HepG2 (cell line): Measurements from ENCODE around the gene ANKS3. TPM values are rescaled to one million over a fixed set of nuclear protein-coding genes. Genes with fewer than 3 reads are reported as not detected.

Experiments
- DPF2 ChIP-seq: sonication (generic); formaldehyde crosslinking; IDR thresholded peaks from 2 replicates; pipeline ENCODE4 v1.4.0; 2020; ENCODE audit warnings: mild to moderate bottlenecking, low read depth, missing genetic modification reagents, borderline replicate concordance
- KAT7 ChIP-seq: IDR thresholded peaks from 2 replicates; pipeline ENCODE4 v1.6.1; 2018; ENCODE audit warnings: borderline replicate concordance, missing compliant biosample characterization
- KLF11 ChIP-seq: IDR thresholded peaks from 2 replicates; pipeline ENCODE4 v1.6.1; 2016; ENCODE audit warnings: missing compliant biosample characterization
- MEF2D ChIP-seq: sonication (generic); formaldehyde crosslinking; IDR thresholded peaks from 2 replicates; pipeline ENCODE4 v1.5.1; 2020; ENCODE audit warnings: mild to moderate bottlenecking, missing genetic modification reagents
- MIER3 ChIP-seq: IDR thresholded peaks from 2 replicates; pipeline ENCODE4 v1.6.1; 2016; ENCODE audit warnings: missing compliant biosample characterization, borderline replicate concordance
- PCBP1 ChIP-seq: fragments of 200-400 bp; formaldehyde crosslinking; IDR thresholded peaks from 2 replicates; pipeline ENCODE4 v1.6.1; 2017; ENCODE audit warnings: mild to moderate bottlenecking, low read depth, low read length, borderline replicate concordance
- SIN3B ChIP-seq: fragments of 150-350 bp; IDR thresholded peaks from 2 replicates; pipeline ENCODE4 v1.6.1; 2014; ENCODE audit warnings: low read length
- SNAPC2 ChIP-seq: sonication (generic); formaldehyde crosslinking; IDR thresholded peaks from 2 replicates; pipeline ENCODE4 v1.8.1; 2022; ENCODE audit warnings: mild to moderate bottlenecking, missing genetic modification reagents
- THYN1 ChIP-seq: sonication (generic); formaldehyde crosslinking; IDR thresholded peaks from 2 replicates; pipeline ENCODE4 v1.8.1; 2023; ENCODE audit warnings: low read depth, mild to moderate bottlenecking, moderate library complexity, missing genetic modification reagents, borderline replicate concordance
- ZBTB14 ChIP-seq: sonication (generic); formaldehyde crosslinking; IDR thresholded peaks from 2 replicates; pipeline ENCODE4 v1.4.0; 2020; ENCODE audit warnings: missing genetic modification reagents
- ZBTB38 ChIP-seq: sonication (generic); formaldehyde crosslinking; IDR thresholded peaks from 2 replicates; pipeline ENCODE4 v1.5.1; 2020; ENCODE audit warnings: mild to moderate bottlenecking, missing genetic modification reagents
- ZBTB7B ChIP-seq: sonication (generic); formaldehyde crosslinking; IDR thresholded peaks from 2 replicates; pipeline ENCODE4 v1.4.0; 2020; ENCODE audit warnings: missing genetic modification reagents
- ZNF124 ChIP-seq: sonication (generic); formaldehyde crosslinking; IDR thresholded peaks from 2 replicates; pipeline ENCODE4 v1.4.0; 2020; ENCODE audit warnings: missing genetic modification reagents
- ZNF547 ChIP-seq: sonication (generic); formaldehyde crosslinking; IDR thresholded peaks from 2 replicates; pipeline ENCODE4 v1.5.1; 2020; ENCODE audit warnings: mild to moderate bottlenecking, missing genetic modification reagents
- ZNF629 ChIP-seq: sonication (generic); formaldehyde crosslinking; conservative IDR thresholded peaks from 2 replicates; pipeline ENCODE4 v1.5.0; 2020; ENCODE audit warnings: missing genetic modification reagents
- ZNF780A ChIP-seq: sonication (generic); formaldehyde crosslinking; IDR thresholded peaks from 2 replicates; pipeline ENCODE4 v1.8.0; 2022; ENCODE audit warnings: mild to moderate bottlenecking, missing genetic modification reagents, moderate library complexity
- polyA plus RNA-seq, 8 experiments: library from polyadenylated mRNA; depleted of rRNA in 3 of 8; stranded (reverse) in 7 of 8; unstranded in 1 of 8; fragments of >200 nt; fragmentation: Illumina TruSeq in 4 of 8; extraction: Trizol in 4 of 8; gene quantifications; 2 replicates each; pipeline versions ENCODE4 v1.2.1 to v1.2.3, GENCODE V29; 2011 to 2016; ENCODE audit warnings: low read depth in 4 of 8, missing spikeins in 1 of 8, mixed read lengths in 1 of 8; ENCODE audit not compliant: insufficient read depth in 1 of 8
- total RNA-seq, 5 experiments: library from RNA; depleted of rRNA; stranded (reverse); fragments of >200 nt; fragmentation: Illumina TruSeq; extraction: Trizol; gene quantifications; 2 replicates each; pipeline ENCODE4 v1.2.3, GENCODE V29; 2016; ENCODE audit warnings: low read depth in 1 of 5
- TF ChIP-seq, protein P1 (sequence below): sonication (generic); formaldehyde crosslinking; IDR thresholded peaks from 2 replicates; pipeline ENCODE4 v1.4.0; 2020; ENCODE audit warnings: missing genetic modification reagents, borderline replicate concordance
- TF ChIP-seq, protein P2 (sequence below): sonication (generic); formaldehyde crosslinking; IDR thresholded peaks from 2 replicates; pipeline ENCODE4 v1.5.0; 2020; ENCODE audit warnings: mild to moderate bottlenecking, missing genetic modification reagents, moderate library complexity
- TF ChIP-seq, protein P3 (sequence below): IDR thresholded peaks from 2 replicates; pipeline ENCODE4 v1.6.1; 2018; ENCODE audit warnings: missing genetic modification reagents

The ANKS3 gene
- total and polyA plus RNA-seq, 2 of the 13 experiments (the other 11 are each of a cell fraction or from before 2014, with no cell fraction given) = 11.4 to 15.9 TPM

DNA sequence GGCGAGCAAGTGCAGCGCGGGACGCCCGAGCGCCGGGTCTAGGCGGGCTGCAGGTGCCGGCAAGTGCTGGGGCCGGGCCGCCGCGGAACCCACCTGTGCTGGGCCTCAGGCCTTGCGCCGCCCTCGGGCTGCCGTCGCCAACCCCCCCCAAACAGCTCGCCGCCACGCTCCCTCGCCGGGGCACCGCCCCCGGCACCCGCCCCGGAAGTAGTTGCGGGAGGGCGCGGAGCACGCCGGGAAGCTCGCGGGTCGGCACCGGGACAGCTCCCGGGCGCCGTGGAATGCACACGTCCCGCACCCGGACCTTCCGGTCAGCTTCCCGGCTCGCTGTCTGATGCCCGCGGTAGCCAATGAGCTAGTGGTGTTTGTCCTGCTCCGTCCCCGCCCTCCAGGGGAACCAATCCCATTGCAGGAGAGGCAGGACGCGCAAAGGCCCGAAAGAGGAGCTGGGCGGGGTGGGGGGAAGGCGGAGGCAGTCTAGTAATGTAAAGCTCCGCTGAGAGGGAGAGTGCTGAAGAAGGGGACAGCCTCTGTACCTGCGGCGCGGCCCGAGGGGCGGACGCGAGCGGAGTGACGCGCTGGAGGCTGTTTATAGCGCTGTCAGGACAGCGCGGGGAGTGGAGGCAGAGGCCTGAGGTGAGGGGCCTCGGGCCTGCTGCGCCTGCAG lies at the start of gene ANKS3, which contains the start of gene DNAAF8 (continued):
- TF ChIP-seq, protein P1, sequence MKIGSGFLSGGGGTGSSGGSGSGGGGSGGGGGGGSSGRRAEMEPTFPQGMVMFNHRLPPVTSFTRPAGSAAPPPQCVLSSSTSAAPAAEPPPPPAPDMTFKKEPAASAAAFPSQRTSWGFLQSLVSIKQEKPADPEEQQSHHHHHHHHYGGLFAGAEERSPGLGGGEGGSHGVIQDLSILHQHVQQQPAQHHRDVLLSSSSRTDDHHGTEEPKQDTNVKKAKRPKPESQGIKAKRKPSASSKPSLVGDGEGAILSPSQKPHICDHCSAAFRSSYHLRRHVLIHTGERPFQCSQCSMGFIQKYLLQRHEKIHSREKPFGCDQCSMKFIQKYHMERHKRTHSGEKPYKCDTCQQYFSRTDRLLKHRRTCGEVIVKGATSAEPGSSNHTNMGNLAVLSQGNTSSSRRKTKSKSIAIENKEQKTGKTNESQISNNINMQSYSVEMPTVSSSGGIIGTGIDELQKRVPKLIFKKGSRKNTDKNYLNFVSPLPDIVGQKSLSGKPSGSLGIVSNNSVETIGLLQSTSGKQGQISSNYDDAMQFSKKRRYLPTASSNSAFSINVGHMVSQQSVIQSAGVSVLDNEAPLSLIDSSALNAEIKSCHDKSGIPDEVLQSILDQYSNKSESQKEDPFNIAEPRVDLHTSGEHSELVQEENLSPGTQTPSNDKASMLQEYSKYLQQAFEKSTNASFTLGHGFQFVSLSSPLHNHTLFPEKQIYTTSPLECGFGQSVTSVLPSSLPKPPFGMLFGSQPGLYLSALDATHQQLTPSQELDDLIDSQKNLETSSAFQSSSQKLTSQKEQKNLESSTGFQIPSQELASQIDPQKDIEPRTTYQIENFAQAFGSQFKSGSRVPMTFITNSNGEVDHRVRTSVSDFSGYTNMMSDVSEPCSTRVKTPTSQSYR (CRISPR knock-in tag) = no peak
- TF ChIP-seq ZNF124 (CRISPR knock-in tag) = peak; percentile 33; the same call in 1 of the 2 replicates
- TF ChIP-seq ZNF629 = peak; percentile 28; the same call in 1 of the 2 replicates
- TF ChIP-seq DPF2 (CRISPR knock-in tag) = no peak
- peak; percentile 77 for TF ChIP-seq ZNF547 (CRISPR knock-in tag)
- peak; percentile 93; the same call in 1 of the 2 replicates for TF ChIP-seq KAT7 (CRISPR knock-in tag)
- TF ChIP-seq ZBTB7B (CRISPR knock-in tag) = peak; percentile 42; the same call in 1 of the 2 replicates
- TF ChIP-seq KLF11 (CRISPR knock-in tag) = peak; percentile 37; the same call in 1 of the 2 replicates
- 0 out of 2 replicates have a peak, but pooled peaks have one; percentile 16 for TF ChIP-seq THYN1 (CRISPR knock-in tag)
- TF ChIP-seq ZBTB38 (CRISPR knock-in tag) = peak; percentile 80
- TF ChIP-seq, protein P2, sequence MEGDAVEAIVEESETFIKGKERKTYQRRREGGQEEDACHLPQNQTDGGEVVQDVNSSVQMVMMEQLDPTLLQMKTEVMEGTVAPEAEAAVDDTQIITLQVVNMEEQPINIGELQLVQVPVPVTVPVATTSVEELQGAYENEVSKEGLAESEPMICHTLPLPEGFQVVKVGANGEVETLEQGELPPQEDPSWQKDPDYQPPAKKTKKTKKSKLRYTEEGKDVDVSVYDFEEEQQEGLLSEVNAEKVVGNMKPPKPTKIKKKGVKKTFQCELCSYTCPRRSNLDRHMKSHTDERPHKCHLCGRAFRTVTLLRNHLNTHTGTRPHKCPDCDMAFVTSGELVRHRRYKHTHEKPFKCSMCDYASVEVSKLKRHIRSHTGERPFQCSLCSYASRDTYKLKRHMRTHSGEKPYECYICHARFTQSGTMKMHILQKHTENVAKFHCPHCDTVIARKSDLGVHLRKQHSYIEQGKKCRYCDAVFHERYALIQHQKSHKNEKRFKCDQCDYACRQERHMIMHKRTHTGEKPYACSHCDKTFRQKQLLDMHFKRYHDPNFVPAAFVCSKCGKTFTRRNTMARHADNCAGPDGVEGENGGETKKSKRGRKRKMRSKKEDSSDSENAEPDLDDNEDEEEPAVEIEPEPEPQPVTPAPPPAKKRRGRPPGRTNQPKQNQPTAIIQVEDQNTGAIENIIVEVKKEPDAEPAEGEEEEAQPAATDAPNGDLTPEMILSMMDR (CRISPR knock-in tag) = peak; percentile 12; the same call in 1 of the 2 replicates
- TF ChIP-seq, protein P3, sequence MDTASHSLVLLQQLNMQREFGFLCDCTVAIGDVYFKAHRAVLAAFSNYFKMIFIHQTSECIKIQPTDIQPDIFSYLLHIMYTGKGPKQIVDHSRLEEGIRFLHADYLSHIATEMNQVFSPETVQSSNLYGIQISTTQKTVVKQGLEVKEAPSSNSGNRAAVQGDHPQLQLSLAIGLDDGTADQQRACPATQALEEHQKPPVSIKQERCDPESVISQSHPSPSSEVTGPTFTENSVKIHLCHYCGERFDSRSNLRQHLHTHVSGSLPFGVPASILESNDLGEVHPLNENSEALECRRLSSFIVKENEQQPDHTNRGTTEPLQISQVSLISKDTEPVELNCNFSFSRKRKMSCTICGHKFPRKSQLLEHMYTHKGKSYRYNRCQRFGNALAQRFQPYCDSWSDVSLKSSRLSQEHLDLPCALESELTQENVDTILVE (CRISPR knock-in tag) = peak; percentile 100
- TF ChIP-seq MEF2D = no peak
- TF ChIP-seq MIER3 (CRISPR knock-in tag) = peak; percentile 33; the same call in 1 of the 2 replicates
- peak; percentile 34; the same call in 1 of the 2 replicates for TF ChIP-seq ZNF780A (CRISPR knock-in tag)
- TF ChIP-seq SIN3B = 0 out of 2 replicates have a peak, but pooled peaks have one; percentile 23
- TF ChIP-seq SNAPC2 (CRISPR knock-in tag) = no peak
- TF ChIP-seq ZBTB14 = peak; percentile 43; the same call in 1 of the 2 replicates
- 0 out of 2 replicates have a peak, but pooled peaks have one; percentile 51 for TF ChIP-seq PCBP1
